IMR-90 (cell line): ENCODE results near the gene MPP1. TPM values are rescaled to one million over a fixed set of nuclear protein-coding genes. Genes with fewer than 3 reads are reported as not detected.

Experiments
- ATAC-seq: fragments of 200-7000 bp; cut with Tn5 transposase; 2 replicates; pipeline ENCODE4 v1.9.1; 2020; ENCODE audit warnings: low read depth, mild to moderate bottlenecking, moderate library complexity
- BruUV-seq: library from RNA; stranded (reverse); fragments of 400-500 nt; replicated peaks from 2 replicates; lab custom pipeline; 2021; lab: Mats Ljungman, UMichigan
- CTCF ChIA-PET: fragments of 300-600 bp; formaldehyde crosslinking; extraction: SDS; loops from one replicate; lab custom pipeline; 2021; ENCODE audit warnings: antibody characterized with exemption; lab: Yijun Ruan, JAX
- POLR2A ChIA-PET: fragments of 300-600 bp; sonication (Branson Sonifier 250); formaldehyde crosslinking; loops from one replicate; lab custom pipeline; 2022; ENCODE audit warnings: antibody characterized with exemption; ENCODE audit not compliant: unreplicated experiment; lab: Charles Lee
- DNase-seq: peaks from one replicate; pipeline ENCODE4 v3.0.0; 2013
- H2AFZ ChIP-seq: replicated peaks from 2 replicates; pipeline ENCODE3; 2013; ENCODE audit warnings: low read length, mild to moderate bottlenecking; ENCODE audit not compliant: poor library complexity
- H2AK5ac ChIP-seq: 2 replicates; pipeline ENCODE4 v1.6.1; 2013; ENCODE audit warnings: low read depth, low read length, inconsistent platforms
- H2AK9ac ChIP-seq: replicated peaks from 2 replicates; pipeline ENCODE3; 2013; ENCODE audit warnings: mild to moderate bottlenecking, low read depth, low read length, moderate library complexity; ENCODE audit not compliant: poor library complexity
- H2BK120ac ChIP-seq: 2 replicates; pipeline ENCODE4 v1.6.1; 2013; ENCODE audit warnings: low read depth, low read length, inconsistent platforms
- H2BK15ac ChIP-seq: 3 replicates; pipeline ENCODE4 v1.6.1; 2013; ENCODE audit warnings: low read depth, low read length, inconsistent platforms
- H2BK20ac ChIP-seq: 2 replicates; pipeline ENCODE4 v1.6.1; 2013; ENCODE audit warnings: low read depth, mild to moderate bottlenecking, inconsistent platforms, low read length, moderate library complexity
- H2BK5ac ChIP-seq: 2 replicates; pipeline ENCODE4 v1.6.1; 2013; ENCODE audit warnings: mild to moderate bottlenecking, low read depth, low read length, inconsistent platforms; ENCODE audit not compliant: poor library complexity, severe bottlenecking
- H3K14ac ChIP-seq: replicated peaks from 2 replicates; pipeline ENCODE4 v1.6.1; 2013; ENCODE audit warnings: low read depth, low read length, inconsistent platforms
- H3K18ac ChIP-seq: 2 replicates; pipeline ENCODE4 v1.6.1; 2013; ENCODE audit warnings: low read depth, low read length, control low read depth
- H3K23ac ChIP-seq: 2 replicates; pipeline ENCODE4 v1.6.1; 2013; ENCODE audit warnings: low read depth, low read length, inconsistent platforms
- H3K27ac ChIP-seq: 2 replicates; pipeline ENCODE4 v1.5.1; 2013; ENCODE audit warnings: mild to moderate bottlenecking, control low read depth, low read length; ENCODE audit not compliant: insufficient read depth
- H3K27me3 ChIP-seq: 2 replicates; pipeline ENCODE4 v1.6.1; 2013; ENCODE audit warnings: low read length; ENCODE audit not compliant: control insufficient read depth, insufficient read depth
- H3K36me3 ChIP-seq: 2 replicates; pipeline ENCODE4 v1.6.1; 2013; ENCODE audit warnings: low read length, mixed read lengths; ENCODE audit not compliant: control insufficient read depth, insufficient read depth
- H3K4ac ChIP-seq: 2 replicates; pipeline ENCODE4 v1.6.1; 2013; ENCODE audit warnings: low read depth, low read length, inconsistent platforms
- H3K4me1 ChIP-seq: 2 replicates; pipeline ENCODE4 v1.6.1; 2013; ENCODE audit warnings: low read length, mixed read lengths; ENCODE audit not compliant: control insufficient read depth, insufficient read depth
- H3K4me2 ChIP-seq: 2 replicates; pipeline ENCODE4 v1.6.1; 2013; ENCODE audit warnings: low read depth, mild to moderate bottlenecking, control low read depth, low read length, moderate library complexity
- H3K4me3 ChIP-seq: 2 replicates; pipeline ENCODE4 v1.5.1; 2013; ENCODE audit warnings: low read depth, mild to moderate bottlenecking, control low read depth, low read length, moderate library complexity; ENCODE audit not compliant: insufficient read depth
- H3K56ac ChIP-seq: 2 replicates; pipeline ENCODE4 v1.6.1; 2013; ENCODE audit warnings: low read length, inconsistent platforms; ENCODE audit not compliant: insufficient read depth; ENCODE audit errors: extremely low read depth
- H3K79me1 ChIP-seq, 2 experiments: 2 replicates each; pipeline ENCODE4 v1.6.1; 2013; ENCODE audit warnings: low read length in 2 of 2, inconsistent platforms in 1 of 2, low read depth in 1 of 2
- H3K9ac ChIP-seq: 2 replicates; pipeline ENCODE4 v1.6.1; 2013; ENCODE audit warnings: low read depth, low read length, control low read depth
- H3K9me1 ChIP-seq: 2 replicates; pipeline ENCODE4 v1.6.1; 2013; ENCODE audit warnings: low read length, inconsistent platforms; ENCODE audit not compliant: insufficient read depth
- H3K9me3 ChIP-seq: 2 replicates; pipeline ENCODE4 v1.6.1; 2013; ENCODE audit warnings: low read length; ENCODE audit not compliant: control insufficient read depth, insufficient read depth
- H4K20me1 ChIP-seq: 2 replicates; pipeline ENCODE4 v1.6.1; 2013; ENCODE audit warnings: low read length, inconsistent platforms; ENCODE audit not compliant: insufficient read depth
- H4K5ac ChIP-seq: 2 replicates; pipeline ENCODE4 v1.6.1; 2013; ENCODE audit warnings: mild to moderate bottlenecking, low read depth, low read length, control low read depth
- H4K8ac ChIP-seq, 2 experiments: 2 replicates each; pipeline ENCODE4 v1.6.1; 2013; ENCODE audit warnings: low read depth in 2 of 2, low read length in 2 of 2, control low read depth in 1 of 2, inconsistent platforms in 1 of 2
- H4K91ac ChIP-seq: 2 replicates; pipeline ENCODE4 v1.6.1; 2013; ENCODE audit warnings: low read depth, low read length, inconsistent platforms; ENCODE audit not compliant: insufficient read depth
- BHLHE40 ChIP-seq: fragments of 150-350 bp; IDR thresholded peaks from 2 replicates; pipeline ENCODE4 v1.6.1; 2016; ENCODE audit warnings: mild to moderate bottlenecking, low read depth, low read length
- CEBPB ChIP-seq: IDR thresholded peaks from 2 replicates; pipeline ENCODE4 v1.6.1; 2012; ENCODE audit warnings: low read depth, low read length, improper control_type of control experiment
- ELK1 ChIP-seq: fragments of 150-350 bp; IDR thresholded peaks from 2 replicates; pipeline ENCODE4 v1.6.1; 2016; ENCODE audit warnings: low read depth, mild to moderate bottlenecking, low read length, moderate library complexity, borderline replicate concordance
- FOS ChIP-seq: fragments of 150-350 bp; IDR thresholded peaks from 2 replicates; pipeline ENCODE4 v1.6.1; 2016; ENCODE audit warnings: low read depth, low read length
- MAFK ChIP-seq: IDR thresholded peaks from 2 replicates; pipeline ENCODE4 v1.6.1; 2012; ENCODE audit warnings: low read depth, low read length, improper control_type of control experiment
- MAZ ChIP-seq: IDR thresholded peaks from 2 replicates; pipeline ENCODE4 v1.6.1; 2012; ENCODE audit warnings: low read depth, mild to moderate bottlenecking, low read length, improper control_type of control experiment, moderate library complexity, borderline replicate concordance
- RAD21 ChIP-seq: IDR thresholded peaks from 2 replicates; pipeline ENCODE4 v1.6.1; 2012; ENCODE audit warnings: low read length, improper control_type of control experiment
- RCOR1 ChIP-seq: IDR thresholded peaks from 2 replicates; pipeline ENCODE4 v1.6.1; 2012; ENCODE audit warnings: mild to moderate bottlenecking, low read length, improper control_type of control experiment; ENCODE audit not compliant: insufficient replicate concordance
- SMC3 ChIP-seq: fragments of 150-350 bp; IDR thresholded peaks from 2 replicates; pipeline ENCODE4 v1.6.1; 2016; ENCODE audit warnings: low read depth, mild to moderate bottlenecking, antibody characterized with exemption, low read length, moderate library complexity
- USF2 ChIP-seq: fragments of 150-350 bp; IDR thresholded peaks from 2 replicates; pipeline ENCODE4 v1.6.1; 2017; ENCODE audit warnings: mild to moderate bottlenecking, antibody characterized with exemption, low read length, low read depth
- WGBS, 2 experiments: methylation state at CpG; one replicate each; pipeline versions ENCODE4 v1.1.5 to v1.1.7; 2013; ENCODE audit warnings: missing lambda C conversion rate in 2 of 2; ENCODE audit not compliant: insufficient read length in 1 of 2; ENCODE audit errors: extremely low coverage in 2 of 2; 5-methylcytosine and 5-hydroxymethylcytosine counted together
- dilution Hi-C: fragments of 300-500 bp; cut with HindIII; formaldehyde crosslinking; loops from one replicate; pipeline ENCODE4 v1.14.3; 2018; ENCODE audit warnings: low sequenced_read_pairs; ENCODE audit not compliant: unreplicated experiment
- in situ Hi-C: fragments of 300-500 bp; cut with MboI; formaldehyde crosslinking; loops from 3 replicates; pipeline ENCODE4 v1.14.3; 2019; ENCODE audit warnings: low sequenced_read_pairs, inconsistent platforms, mixed read lengths
- intact Hi-C: fragments of 100-400 bp; cut with micrococcal nuclease; formaldehyde crosslinking; loops from 2 replicates; pipeline ENCODE4 v1.10.0; 2022
- polyA plus RNA-seq, 3 experiments: library from polyadenylated mRNA; depleted of rRNA; stranded (reverse); fragments of >200 nt; gene quantifications; 2 replicates each; pipeline ENCODE4 v1.2.3, GENCODE V29; 2012; ENCODE audit warnings: low replicate concordance in 1 of 3
- total RNA-seq: library from RNA; depleted of rRNA; stranded (reverse); fragments of >200 nt; gene quantifications from 2 replicates; pipeline ENCODE4 v1.2.3, GENCODE V29; 2012

Gene MPP1
- total and polyA plus RNA-seq, 2 of the 4 experiments (the other 2 are of a cell fraction), result 35.2 to 43.0 TPM

GRCh38 chrX:154824638-154825037, 19.4 kb upstream of the MPP1 start:
- Histone ChIP-seq H4K8ac (no peak overlapping the region), H3K4me3 (no peak overlapping the region), H3K23ac (no peak overlapping the region), H2AK9ac (no peak overlapping the region), H2BK20ac (no peak overlapping the region), H2BK5ac (no peak overlapping the region), H4K20me1 (no peaks in the 10 kb centered on the region), H3K56ac (no peak overlapping the region), H3K36me3 (no peaks in the 10 kb centered on the region), H3K4me1 (no peaks in the 10 kb centered on the region), H3K27me3 (no peaks in the 10 kb centered on the region), H3K9me3 (no peaks in the 10 kb centered on the region), H3K14ac (no peak overlapping the region), H3K9me1 (no peaks in the 10 kb centered on the region), H3K79me1 (no peaks in the 10 kb centered on the region), H2AK5ac (no peak overlapping the region), H2BK120ac (no peak overlapping the region), H2BK15ac (no peak overlapping the region), H3K4me2 (no peak overlapping the region), H3K4ac (no peak overlapping the region), H2AFZ (no peak overlapping the region), H3K27ac (no peak overlapping the region), H4K5ac (no peak overlapping the region), H3K9ac (no peak overlapping the region), H4K91ac (no peak overlapping the region), H3K18ac (no peak overlapping the region)
- WGBS, 2 experiments, result no CpG with 5 or more reads among the region's 1 CpG
- POLR2A ChIA-PET, result no interaction called here
- TF ChIP-seq CEBPB (no peak), ELK1 (no peak), MAFK (no peak), MAZ (no peak), FOS (no peak), USF2 (no peak), RCOR1 (no peak), RAD21 (no peak), BHLHE40 (no peak), SMC3 (no peak)
- intact Hi-C loops, result no loop called here
- dilution Hi-C loops, result no loop called here
- DNase-seq (no peak), ATAC-seq (no peak)
- CTCF ChIA-PET, result no interaction called here
- in situ Hi-C loops, result no loop called here
- no TSS peak for BruUV-seq
